ENCODE data around the gene RASA3. TPM values are rescaled to one million over a fixed set of nuclear protein-coding genes. Genes with fewer than 3 reads are reported as not detected.

Gene RASA3
- total and polyA plus RNA-seq, 10 of the 15 experiments (the other 5 are each of a cell fraction or from before 2014, with no cell fraction given): 0.79 to 33.9 (median 17.6) TPM

- no peak for TF ChIP-seq PRDM15 (CRISPR knock-in tag; IDR thresholded peaks at IDR 0.05)
- no peak for TF ChIP-seq E2F8 (IDR thresholded peaks at IDR 0.05; ENCODE audit: low read depth, partially characterized antibody)
- TF ChIP-seq ZNF274 (IDR thresholded peaks at IDR 0.05; ENCODE audit: insufficient read depth, insufficient read length): no peak
- TF ChIP-seq RELA (IDR thresholded peaks at IDR 0.05; ENCODE audit: borderline replicate concordance, partially characterized antibody): no peak
- TF ChIP-seq SUPT20H (IDR thresholded peaks at IDR 0.05; ENCODE audit: borderline replicate concordance, control insufficient read depth, low read depth, low read length): no peak
- TF ChIP-seq RBBP5 (conservative IDR thresholded peaks at IDR 0.05): no peak
- no peak for TF ChIP-seq YY1 (IDR thresholded peaks at IDR 0.05; ENCODE audit: low read depth, low read length)
Observed at GRCh38 chr13:113981611-113982295, 150.7 kb downstream of the RASA3 start (continued).

All from GM12878 (cell line).